A549 treated with Mapracorat at 1 μM for 4 hours (cell line): ENCODE measurements around the gene FZD4. TPM values are rescaled to one million over a fixed set of nuclear protein-coding genes. Genes with fewer than 3 reads are reported as not detected.

ENCODE experiments used
- total RNA-seq: library from RNA; stranded (reverse); fragments of 200-300 nt; extraction: Qiagen RNA extraction; gene quantifications from 5 replicates; pipeline ENCODE4 v1.2.3, GENCODE V29; 2022

Gene FZD4
- total RNA-seq = 0.99 to 1.3 TPM (median 1.2 TPM) in 5 replicates

DNA sequence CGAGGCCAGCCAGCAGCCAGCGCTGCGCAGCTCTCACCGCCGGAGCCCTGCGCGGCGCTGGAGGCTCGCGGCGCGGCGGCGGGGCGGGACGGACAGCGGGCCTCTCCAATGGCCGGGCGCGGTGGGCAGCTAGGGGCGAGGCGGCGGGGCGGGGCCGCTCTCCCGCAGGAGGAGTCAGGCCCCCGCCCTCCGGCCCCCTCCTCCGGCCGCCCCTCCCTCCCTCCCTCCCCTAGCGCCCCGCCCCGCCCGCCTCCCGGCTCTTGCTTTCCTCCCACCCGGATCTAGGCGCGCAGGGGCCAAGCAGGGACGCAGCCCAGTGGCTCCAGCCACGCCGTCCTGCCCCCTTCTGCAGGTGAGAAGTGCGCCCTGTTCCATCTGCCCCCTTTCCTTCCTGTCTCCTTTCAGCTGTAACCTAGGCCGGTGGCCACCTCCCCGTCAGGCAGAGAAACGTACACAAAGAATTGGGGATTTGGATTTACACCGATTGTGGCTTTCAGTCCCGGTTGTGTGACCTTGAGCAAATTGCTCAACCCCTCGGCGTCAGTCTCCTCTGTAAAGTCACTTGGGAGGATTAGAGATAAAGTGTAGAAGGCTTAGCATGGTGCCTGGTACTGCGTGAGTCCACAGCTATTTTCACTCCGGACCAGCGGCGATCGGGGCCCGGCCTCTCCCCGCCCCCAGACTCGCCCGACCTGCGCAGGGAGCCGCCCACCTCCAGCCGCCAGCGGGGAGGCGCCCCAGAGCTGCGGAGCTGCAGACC, at the start of gene FZD4:
Gene FZD4 (minus strand): TSS at position 35 of the 760 bp plus-strand sequence. CDS start 310 bp downstream, outside the sequence.

Other genes with a start within 250 kb of the FZD4 start
- 410 to 471 TPM (median 427 TPM) in 5 replicates for gene PRSS23, start 154.9 kb downstream of the FZD4 start, total RNA-seq
- 8.7 to 15.4 TPM (median 12.3 TPM) in 5 replicates for gene TMEM135, start 82.5 kb upstream of the FZD4 start, total RNA-seq